Neural progenitor cell (in vitro differentiated cells): ENCODE data around the gene CYP39A1. TPM values are rescaled to one million over a fixed set of nuclear protein-coding genes. Genes with fewer than 3 reads are reported as not detected.

Source experiments
- DNase-seq: peaks from one replicate; pipeline ENCODE4 v3.0.0-alpha.2; 2016; ENCODE audit warnings: low spot score
- H2AFZ ChIP-seq: fragments of 200-600 bp; sonication (generic); replicated peaks from 2 replicates; pipeline ENCODE4 v1.6.1; 2016; ENCODE audit warnings: antibody characterized with exemption
- H3F3A ChIP-seq: fragments of 200-600 bp; sonication (generic); 2 replicates; pipeline ENCODE4 v1.6.1; 2016; ENCODE audit warnings: antibody characterized with exemption, low read depth
- H3K27ac ChIP-seq: fragments of 200-600 bp; sonication (generic); 2 replicates; pipeline ENCODE4 v1.5.1; 2016; ENCODE audit warnings: mild to moderate bottlenecking
- H3K27me3 ChIP-seq: fragments of 200-600 bp; sonication (generic); 2 replicates; pipeline ENCODE4 v1.6.1; 2016; ENCODE audit warnings: mild to moderate bottlenecking, moderate library complexity
- H3K36me3 ChIP-seq: fragments of 200-600 bp; sonication (generic); 2 replicates; pipeline ENCODE4 v1.5.1; 2016
- H3K4me1 ChIP-seq: fragments of 200-600 bp; sonication (generic); 2 replicates; pipeline ENCODE4 v1.6.1; 2016; ENCODE audit warnings: mixed run types
- H3K4me2 ChIP-seq: fragments of 200-600 bp; sonication (generic); 2 replicates; pipeline ENCODE4 v1.6.1; 2016
- H3K4me3 ChIP-seq: fragments of 200-600 bp; sonication (generic); 2 replicates; pipeline ENCODE4 v1.5.1; 2016
- H3K79me2 ChIP-seq: fragments of 200-600 bp; sonication (generic); 2 replicates; pipeline ENCODE4 v1.6.1; 2016; ENCODE audit warnings: low read depth
- H3K9ac ChIP-seq: fragments of 200-600 bp; sonication (generic); 2 replicates; pipeline ENCODE4 v1.6.1; 2016
- H3K9me3 ChIP-seq: fragments of 200-600 bp; sonication (generic); 2 replicates; pipeline ENCODE4 v1.5.1; 2016; ENCODE audit warnings: low read depth
- H4K20me1 ChIP-seq: fragments of 200-600 bp; sonication (generic); 2 replicates; pipeline ENCODE4 v1.6.1; 2016; ENCODE audit warnings: low read depth
- H3K27ac Mint-ChIP-seq: 3 replicates; pipeline ENCODE4 v1.8.0; 2021; ENCODE audit warnings: mixed read lengths
- H3K27me3 Mint-ChIP-seq: 2 replicates; pipeline ENCODE4 v1.8.0; 2022; ENCODE audit warnings: low read depth, mild to moderate bottlenecking, inconsistent platforms, moderate library complexity, mixed read lengths; ENCODE audit not compliant: insufficient read depth
- H3K36me3 Mint-ChIP-seq: 3 replicates; pipeline ENCODE4 v1.8.0; 2021; ENCODE audit warnings: mixed read lengths
- H3K4me1 Mint-ChIP-seq: 3 replicates; pipeline ENCODE4 v1.8.0; 2021; ENCODE audit warnings: mixed read lengths
- H3K4me3 Mint-ChIP-seq: 3 replicates; pipeline ENCODE4 v1.8.0; 2021; ENCODE audit warnings: mild to moderate bottlenecking, moderate library complexity, mixed read lengths
- H3K9me3 Mint-ChIP-seq: 3 replicates; pipeline ENCODE4 v1.8.0; 2020; ENCODE audit warnings: mixed read lengths
- EZH2 ChIP-seq: fragments of 200-600 bp; sonication (generic); IDR thresholded peaks from 2 replicates; pipeline ENCODE4 v1.6.1; 2017; ENCODE audit warnings: antibody characterized with exemption, mild to moderate bottlenecking, moderate library complexity
- EZH2phosphoT487 ChIP-seq: fragments of 200-600 bp; sonication (generic); IDR thresholded peaks from 2 replicates; pipeline ENCODE4 v1.6.1; 2017; ENCODE audit warnings: antibody characterized with exemption
- total RNA-seq: library from RNA; depleted of rRNA; stranded (reverse); fragments of >200 nt; gene quantifications from 2 replicates; pipeline ENCODE4 v1.2.3, GENCODE V29; 2015; ENCODE audit warnings: low replicate concordance
- TF ChIP-seq, protein P1 (sequence below): fragments of 200-600 bp; sonication (generic); IDR thresholded peaks from 2 replicates; pipeline ENCODE4 v1.5.1; 2017; ENCODE audit warnings: antibody characterized with exemption, mild to moderate bottlenecking

CYP39A1 gene
- total RNA-seq, 1 donor from 2014 or later = 7.1 TPM

DNA sequence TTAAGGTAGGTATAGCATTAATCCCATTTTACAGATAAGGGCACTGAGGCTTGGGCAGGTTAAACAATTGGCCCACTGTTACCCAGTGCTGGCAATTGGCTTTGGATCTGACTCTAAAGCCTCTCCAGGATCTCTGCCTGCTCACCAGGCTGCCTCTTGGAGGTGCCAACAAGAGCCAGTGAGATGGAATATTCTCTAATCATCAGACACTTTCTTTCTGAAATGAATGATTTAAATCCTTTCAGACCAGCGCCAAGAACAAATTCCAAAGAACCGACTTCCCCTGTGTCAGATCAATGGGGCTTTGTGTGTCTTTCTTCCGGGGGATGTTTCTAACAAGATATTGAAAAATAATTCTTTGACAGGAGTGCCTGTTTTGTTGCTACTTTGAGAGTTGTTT, 23.6 kb downstream of the CYP39A1 start:
- no peaks in the 10 kb centered on the region for H3K9me3 ChIP-seq
- H3K4me3 Mint-ChIP-seq = no peak overlapping the region
- H3K27ac ChIP-seq = no peak overlapping the region
- DNase-seq = no peak
- H3F3A ChIP-seq = no peaks in the 10 kb centered on the region
- no peaks in the 10 kb centered on the region for H3K27me3 ChIP-seq
- H3K4me1 Mint-ChIP-seq = no peaks in the 10 kb centered on the region
- H3K9me3 Mint-ChIP-seq = no peaks in the 10 kb centered on the region
- no peak overlapping the region for H3K27ac Mint-ChIP-seq
- no peak overlapping the region for H3K9ac ChIP-seq
- no peaks in the 10 kb centered on the region for H3K27me3 Mint-ChIP-seq
- no peak for TF ChIP-seq EZH2phosphoT487
- no peak for TF ChIP-seq EZH2
- TF ChIP-seq, protein P1, sequence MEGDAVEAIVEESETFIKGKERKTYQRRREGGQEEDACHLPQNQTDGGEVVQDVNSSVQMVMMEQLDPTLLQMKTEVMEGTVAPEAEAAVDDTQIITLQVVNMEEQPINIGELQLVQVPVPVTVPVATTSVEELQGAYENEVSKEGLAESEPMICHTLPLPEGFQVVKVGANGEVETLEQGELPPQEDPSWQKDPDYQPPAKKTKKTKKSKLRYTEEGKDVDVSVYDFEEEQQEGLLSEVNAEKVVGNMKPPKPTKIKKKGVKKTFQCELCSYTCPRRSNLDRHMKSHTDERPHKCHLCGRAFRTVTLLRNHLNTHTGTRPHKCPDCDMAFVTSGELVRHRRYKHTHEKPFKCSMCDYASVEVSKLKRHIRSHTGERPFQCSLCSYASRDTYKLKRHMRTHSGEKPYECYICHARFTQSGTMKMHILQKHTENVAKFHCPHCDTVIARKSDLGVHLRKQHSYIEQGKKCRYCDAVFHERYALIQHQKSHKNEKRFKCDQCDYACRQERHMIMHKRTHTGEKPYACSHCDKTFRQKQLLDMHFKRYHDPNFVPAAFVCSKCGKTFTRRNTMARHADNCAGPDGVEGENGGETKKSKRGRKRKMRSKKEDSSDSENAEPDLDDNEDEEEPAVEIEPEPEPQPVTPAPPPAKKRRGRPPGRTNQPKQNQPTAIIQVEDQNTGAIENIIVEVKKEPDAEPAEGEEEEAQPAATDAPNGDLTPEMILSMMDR = no peak
- no peaks in the 10 kb centered on the region for H3K79me2 ChIP-seq
- H3K4me2 ChIP-seq = no peak overlapping the region
- H3K36me3 ChIP-seq = no peaks in the 10 kb centered on the region
- H3K4me3 ChIP-seq = no peak overlapping the region
- no peaks in the 10 kb centered on the region for H4K20me1 ChIP-seq
- H3K36me3 Mint-ChIP-seq = no peaks in the 10 kb centered on the region
- H2AFZ ChIP-seq = no peak overlapping the region
- H3K4me1 ChIP-seq = no peaks in the 10 kb centered on the region

DNA sequence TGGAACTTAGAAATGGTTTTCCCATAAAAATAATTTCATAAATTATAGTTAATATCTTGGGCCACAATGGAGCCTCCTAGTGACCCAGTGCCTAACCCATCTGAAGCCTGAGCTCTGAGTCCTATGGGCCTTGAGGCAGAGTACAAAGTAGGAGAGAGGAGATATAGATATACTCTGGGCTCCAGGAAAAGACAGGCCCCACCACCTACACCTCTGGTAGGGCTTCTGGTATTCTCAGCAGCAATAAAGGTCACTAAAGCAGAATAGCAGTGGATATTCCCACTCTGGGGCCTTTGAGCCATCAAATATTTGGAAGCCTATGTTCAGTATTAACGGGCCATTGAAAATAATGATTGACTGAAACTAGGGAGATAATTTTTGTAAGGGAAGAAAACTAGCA, 24.1 kb downstream of the CYP39A1 start:
- H3K79me2 ChIP-seq = no peaks in the 10 kb centered on the region
- no peaks in the 10 kb centered on the region for H3K4me1 ChIP-seq
- Mint-ChIP-seq H3K9me3 (no peaks in the 10 kb centered on the region), H3K27me3 (no peaks in the 10 kb centered on the region), H3K4me1 (no peaks in the 10 kb centered on the region), H3K4me3 (no peak overlapping the region), H3K27ac (no peak overlapping the region), H3K36me3 (no peaks in the 10 kb centered on the region)
- no peak for TF ChIP-seq EZH2phosphoT487
- no peaks in the 10 kb centered on the region for H3K27me3 ChIP-seq
- no peak for DNase-seq
- H3K4me2 ChIP-seq = no peak overlapping the region
- H3K9me3 ChIP-seq = no peaks in the 10 kb centered on the region
- no peaks in the 10 kb centered on the region for H3F3A ChIP-seq
- H4K20me1 ChIP-seq = no peaks in the 10 kb centered on the region
- no peak overlapping the region for H2AFZ ChIP-seq
- H3K36me3 ChIP-seq = no peaks in the 10 kb centered on the region
- no peak overlapping the region for H3K27ac ChIP-seq
- H3K4me3 ChIP-seq = no peak overlapping the region
- H3K9ac ChIP-seq = no peak overlapping the region

DNA sequence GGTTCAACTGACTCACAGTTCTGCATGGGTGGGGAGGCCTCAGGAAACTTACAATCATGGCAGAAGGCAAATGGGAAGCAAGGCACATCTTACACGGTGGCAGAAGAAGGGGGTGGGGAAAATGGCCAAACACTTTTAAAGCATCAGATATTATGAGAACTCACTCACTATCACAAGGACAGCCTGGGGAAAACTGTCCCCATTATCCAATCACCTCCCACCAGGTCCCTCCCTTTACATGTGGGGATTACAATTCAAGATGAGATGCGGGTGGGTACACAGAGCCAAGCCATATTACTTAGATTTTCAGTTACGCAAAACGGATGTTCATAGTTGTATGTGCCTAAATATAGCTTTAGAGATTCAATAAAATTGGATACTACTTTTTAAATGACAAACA, 25.6 kb downstream of the CYP39A1 start:
- Histone ChIP-seq H3K4me3 (no peak overlapping the region), H3K27me3 (no peaks in the 10 kb centered on the region), H3F3A (no peaks in the 10 kb centered on the region), H4K20me1 (no peaks in the 10 kb centered on the region), H2AFZ (no peak overlapping the region), H3K4me2 (no peak overlapping the region), H3K9ac (no peak overlapping the region), H3K79me2 (no peaks in the 10 kb centered on the region), H3K36me3 (no peaks in the 10 kb centered on the region), H3K27ac (no peak overlapping the region), H3K9me3 (no peaks in the 10 kb centered on the region), H3K4me1 (no peaks in the 10 kb centered on the region)
- TF ChIP-seq EZH2 (no peak), EZH2phosphoT487 (no peak)
- TF ChIP-seq, protein P1 = no peak
- DNase-seq = no peak
- Mint-ChIP-seq H3K36me3 (no peaks in the 10 kb centered on the region), H3K27ac (no peak overlapping the region), H3K4me1 (no peaks in the 10 kb centered on the region), H3K9me3 (no peaks in the 10 kb centered on the region), H3K27me3 (no peaks in the 10 kb centered on the region), H3K4me3 (no peak overlapping the region)

DNA sequence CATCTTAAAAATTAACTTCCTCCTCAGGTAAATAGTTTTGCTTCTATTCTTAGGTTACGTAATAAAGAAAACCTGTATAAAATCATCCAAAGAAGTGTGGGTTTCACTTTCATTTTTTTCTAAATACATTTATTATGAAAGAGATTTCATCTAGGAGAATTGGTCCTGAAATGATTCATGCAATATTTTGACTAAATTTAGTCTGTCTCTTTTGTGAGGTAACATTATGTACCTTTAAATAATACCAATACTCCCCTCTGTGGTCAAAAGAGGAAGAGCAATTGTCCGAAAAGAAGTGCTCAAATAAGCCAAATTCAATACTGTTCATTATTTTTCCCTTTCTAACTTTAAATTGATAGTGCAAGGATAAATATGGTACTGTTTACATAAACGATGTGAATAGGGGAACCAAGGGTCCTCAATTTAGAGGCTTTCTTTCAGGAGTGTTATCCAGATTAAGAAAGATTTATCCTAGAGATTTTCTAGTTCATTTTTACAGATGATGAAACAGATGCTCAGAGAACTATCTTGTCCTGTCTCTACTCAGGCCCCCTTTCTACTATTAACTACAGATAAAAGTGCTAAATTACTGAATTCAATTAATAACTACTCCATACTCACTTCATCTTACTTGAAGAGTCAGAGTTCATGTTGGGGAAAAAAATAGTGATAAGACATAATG, 26.2 kb downstream of the CYP39A1 start:
- no peak for TF ChIP-seq EZH2phosphoT487
- TF ChIP-seq EZH2 = no peak
- TF ChIP-seq, protein P1 = peak; percentile 68
- Histone ChIP-seq H3K27me3 (no peaks in the 10 kb centered on the region), H3K4me1 (no peaks in the 10 kb centered on the region), H3K4me2 (no peak overlapping the region), H3K9ac (no peak overlapping the region), H3K4me3 (no peak overlapping the region), H3K9me3 (no peaks in the 10 kb centered on the region), H2AFZ (no peak overlapping the region), H4K20me1 (no peaks in the 10 kb centered on the region), H3K36me3 (no peaks in the 10 kb centered on the region), H3K79me2 (no peaks in the 10 kb centered on the region), H3K27ac (no peak overlapping the region), H3F3A (no peaks in the 10 kb centered on the region)
- Mint-ChIP-seq H3K4me3 (no peak overlapping the region), H3K9me3 (no peaks in the 10 kb centered on the region), H3K4me1 (no peaks in the 10 kb centered on the region), H3K36me3 (no peaks in the 10 kb centered on the region), H3K27ac (no peak overlapping the region), H3K27me3 (no peaks in the 10 kb centered on the region)
- DNase-seq = peak; percentile 13
